ENCODE data around the gene ZCRB1.

ZCRB1 gene

GRCh38 chr12:42267413-42268190, 58.3 kb downstream of the ZCRB1 start:
- no peak overlapping the region for H3K4me3 ChIP-seq (replicated peaks; ENCODE audit: low read depth, low read length)
- no peak for DNase-seq (ENCODE audit: low read depth)
- TF ChIP-seq CTCF (IDR thresholded peaks at IDR 0.05; ENCODE audit: low read length, missing control alignments), result no peak

- H3K4me3 ChIP-seq (replicated peaks; ENCODE audit: low read depth, low read length), result no peak overlapping the region
- DNase-seq (ENCODE audit: low read depth), result no peak
- no peak for TF ChIP-seq CTCF (IDR thresholded peaks at IDR 0.05; ENCODE audit: low read length, missing control alignments)
Measured at GRCh38 chr12:42266579-42267230, 59.2 kb downstream of the ZCRB1 start.

GRCh38 chr12:42262271-42262670, 63.6 kb downstream of the ZCRB1 start:
- TF ChIP-seq CTCF (IDR thresholded peaks at IDR 0.05; ENCODE audit: low read length, missing control alignments), result no peak
- DNase-seq (ENCODE audit: low read depth), result no peak
- no peak overlapping the region for H3K4me3 ChIP-seq (replicated peaks; ENCODE audit: low read depth, low read length)

Measured in fibroblast of pulmonary artery (primary cell).